ENCODE results near the gene FOXO6.

Gene FOXO6

DNA sequence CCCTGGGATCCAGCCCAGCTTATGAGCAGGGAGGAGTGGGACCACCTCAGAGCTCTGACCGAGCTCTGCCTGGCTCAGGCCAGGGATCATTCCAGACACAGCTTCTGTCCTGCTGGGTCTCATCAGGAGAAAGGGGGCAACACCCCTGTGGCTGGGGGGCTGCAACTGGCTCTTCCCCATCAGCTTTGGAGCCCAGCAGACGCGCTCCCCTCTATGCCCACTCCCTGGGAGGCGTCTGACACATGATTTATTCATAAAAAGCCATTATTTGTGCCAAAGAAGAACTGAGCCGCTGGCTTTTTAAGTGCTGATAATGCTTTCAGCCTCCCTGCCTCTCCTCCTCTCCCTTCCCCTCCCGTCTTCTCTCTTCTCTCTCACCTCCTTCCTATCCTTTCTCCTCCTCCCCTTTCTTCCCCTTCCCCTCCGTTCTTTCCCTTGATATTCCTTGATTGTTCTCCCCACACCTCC, 25.0 kb downstream of the FOXO6 start:
- DNase-seq: no peak

DNA sequence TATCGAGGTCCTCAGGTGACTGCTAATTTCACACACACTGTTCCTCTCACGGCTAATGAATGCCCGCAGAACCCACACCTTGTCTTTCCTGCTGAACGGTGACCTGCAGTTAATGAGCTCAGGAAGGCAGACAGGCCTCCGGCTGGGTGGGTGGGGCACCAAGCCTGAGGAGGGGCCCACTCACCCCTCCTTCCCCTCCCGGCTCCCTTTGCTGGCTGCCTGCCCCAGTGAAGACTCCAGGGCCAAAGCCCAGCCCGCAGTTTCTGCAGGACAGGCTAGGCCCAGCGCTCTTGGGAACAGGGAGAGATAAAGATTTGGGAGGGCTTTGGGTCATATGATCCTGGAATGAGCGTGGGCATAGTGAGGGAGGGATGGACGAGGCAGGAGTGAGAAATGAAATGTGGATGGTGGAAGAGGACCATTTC, 26.4 kb downstream of the FOXO6 start:
- DNase-seq: no peak

DNA sequence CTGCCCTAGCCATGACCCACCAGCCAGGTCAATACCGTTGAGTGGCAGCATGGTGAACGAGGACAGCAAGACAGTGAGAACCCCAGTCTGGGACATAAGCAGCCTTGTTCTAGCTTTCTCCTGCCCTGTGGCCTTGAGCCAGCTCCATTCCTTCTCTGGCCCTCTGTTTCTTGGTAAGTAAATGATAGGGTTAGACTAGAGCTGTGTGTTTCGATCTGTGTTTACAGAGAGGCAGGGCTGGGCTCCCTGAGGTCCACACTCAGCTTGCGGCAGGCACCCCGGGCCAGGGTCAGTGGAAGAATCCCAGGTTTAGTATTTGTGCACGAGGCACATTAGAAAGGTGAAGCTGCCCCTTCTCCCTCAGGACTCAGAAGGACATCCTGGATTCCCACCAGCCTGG, 27.3 kb downstream of the FOXO6 start:
- no peak for DNase-seq

DNA sequence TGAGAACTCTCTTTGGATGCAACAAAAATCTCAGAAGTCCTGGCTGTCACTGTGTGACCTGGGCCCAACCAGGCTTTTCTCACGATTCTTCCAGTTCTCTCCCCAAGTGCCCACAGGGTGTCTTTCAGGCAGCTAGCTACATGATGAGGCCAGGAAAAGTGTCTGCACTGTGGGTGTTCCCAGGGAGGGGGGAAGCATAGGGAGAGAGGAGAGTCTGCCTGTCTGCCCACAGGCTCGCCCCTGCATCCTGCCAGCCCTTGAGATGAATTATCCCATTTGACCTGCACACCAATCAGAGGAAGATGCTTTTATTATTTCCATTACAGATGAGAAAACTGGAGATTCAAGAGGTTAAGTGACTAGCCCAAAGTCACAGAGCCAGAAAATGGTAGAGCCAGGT, 27.8 kb downstream of the FOXO6 start:
- no peak for DNase-seq

DNA sequence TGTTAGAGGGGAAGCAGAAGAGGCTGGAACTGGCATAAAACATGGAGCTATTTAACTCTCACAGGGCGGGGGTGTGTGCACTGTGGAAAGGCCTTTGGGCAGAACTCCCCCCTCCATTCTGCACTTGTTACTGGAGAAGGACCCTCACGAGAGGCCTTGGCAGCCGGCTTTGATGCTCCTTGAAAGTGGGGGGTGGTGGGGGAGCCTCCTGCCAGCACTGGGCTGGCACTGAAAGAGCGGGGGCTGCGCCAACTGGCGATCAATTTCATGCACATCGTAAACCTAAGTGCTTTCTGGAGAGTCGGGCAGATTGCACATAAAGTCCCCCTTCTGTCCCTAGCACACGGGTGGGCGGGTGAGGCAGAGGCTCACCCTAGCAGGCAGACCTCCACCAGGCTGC, 28.9 kb downstream of the FOXO6 start:
- DNase-seq: no peak

DNA sequence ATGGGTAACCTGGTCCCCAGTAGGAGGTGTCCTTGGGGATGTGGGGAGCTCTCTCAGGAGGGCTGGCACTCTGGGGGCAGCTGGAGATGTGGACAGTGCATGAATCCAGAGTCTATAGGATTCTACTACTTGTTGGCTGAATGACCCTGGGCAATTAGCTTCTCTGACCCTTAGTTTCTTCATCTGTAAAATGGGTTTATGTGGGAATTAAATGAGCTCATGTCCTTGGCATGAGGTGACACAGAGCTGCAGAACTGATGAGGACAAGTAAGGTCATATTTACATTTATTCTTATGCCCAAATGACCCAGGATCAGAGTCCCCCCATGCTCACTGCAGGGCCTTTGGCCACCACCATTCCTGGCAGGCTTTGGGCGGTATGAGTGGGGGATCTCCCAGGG, 29.3 kb downstream of the FOXO6 start:
- DNase-seq: no peak

DNA sequence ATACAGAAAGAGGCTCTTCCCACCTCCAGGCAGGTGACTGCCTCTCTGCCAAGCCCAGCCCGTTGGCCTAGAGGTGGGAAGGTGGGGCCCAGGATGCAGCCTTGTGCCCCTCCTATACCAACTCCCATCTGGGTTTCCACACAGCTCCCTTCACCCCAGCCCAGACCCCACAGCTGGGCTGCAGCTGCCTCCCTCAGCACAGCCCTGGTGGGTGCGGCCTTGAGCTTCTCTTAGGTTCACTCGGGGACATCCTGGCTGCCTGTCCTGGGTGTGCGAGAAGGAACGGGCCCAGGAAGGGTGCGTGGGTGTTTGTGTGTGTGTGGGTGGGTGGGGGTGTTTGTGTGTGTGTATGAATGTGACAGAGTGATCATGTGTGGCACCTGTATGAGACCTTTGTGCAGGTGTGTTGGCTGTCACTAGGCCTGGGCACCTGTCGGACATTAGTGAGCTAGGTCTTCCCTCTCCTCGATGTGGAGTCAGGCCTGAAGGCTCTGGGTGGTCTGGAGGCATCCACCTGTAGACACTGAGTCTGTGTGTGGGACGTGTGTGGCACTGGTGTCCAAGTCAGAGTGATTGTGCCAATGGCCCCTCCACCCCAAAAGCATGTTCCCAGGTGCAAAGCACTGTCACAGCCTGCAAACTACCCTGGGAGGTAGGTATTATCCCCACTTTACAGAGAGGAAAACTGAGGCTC, 30.7 kb downstream of the FOXO6 start:
- no peak for DNase-seq

DNA sequence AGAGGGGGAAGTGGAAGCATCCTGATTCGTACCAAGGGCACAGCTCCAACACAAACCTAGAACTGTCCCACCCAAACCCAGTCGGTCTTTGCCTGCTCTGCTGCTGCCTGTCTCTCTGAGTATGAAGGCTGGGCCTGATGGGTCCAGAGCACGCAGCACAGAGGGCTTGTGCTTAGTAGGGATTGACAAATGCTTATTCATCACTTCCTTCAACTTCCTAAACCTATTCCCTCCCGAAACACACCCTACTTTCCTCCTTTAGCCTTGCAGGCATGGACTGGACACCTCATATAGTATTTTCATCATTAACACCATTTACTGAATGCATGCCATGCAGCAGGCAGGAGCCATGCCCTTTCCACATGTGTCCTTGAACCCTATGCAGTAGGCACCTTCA, 31.3 kb downstream of the FOXO6 start:
- no peak for DNase-seq

DNA sequence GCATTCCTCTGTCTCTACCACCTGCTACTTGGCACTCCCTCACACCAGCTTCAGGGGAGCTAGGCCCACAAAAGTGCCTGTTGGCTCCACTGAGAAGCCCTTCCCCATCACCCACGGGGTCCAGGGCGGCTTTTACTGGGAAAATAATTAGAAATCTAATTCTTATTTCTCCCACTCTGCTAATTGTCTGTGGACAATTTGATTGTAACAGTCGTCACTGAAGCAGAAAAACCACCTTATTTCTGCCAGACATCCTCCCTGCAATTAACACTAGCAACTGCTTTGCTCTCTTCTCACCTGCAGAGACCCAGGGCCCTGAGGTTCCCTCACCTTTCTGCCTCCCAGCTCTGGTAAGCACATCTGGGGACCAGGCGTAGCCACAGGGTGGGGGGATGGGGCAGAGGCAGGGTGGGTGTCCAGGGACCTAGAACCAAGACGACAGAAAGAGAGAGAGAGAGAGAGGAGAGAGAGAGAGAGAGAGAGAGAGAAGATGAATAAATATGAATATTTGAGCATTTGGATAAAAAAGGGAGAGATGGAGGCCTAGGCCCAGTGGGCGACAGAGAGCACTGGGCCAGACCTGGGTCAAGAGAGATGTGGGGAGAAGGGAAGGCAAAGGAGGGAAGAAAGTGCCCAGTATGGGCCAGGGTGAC, 32.6 kb downstream of the FOXO6 start:
- no peak for DNase-seq

DNA sequence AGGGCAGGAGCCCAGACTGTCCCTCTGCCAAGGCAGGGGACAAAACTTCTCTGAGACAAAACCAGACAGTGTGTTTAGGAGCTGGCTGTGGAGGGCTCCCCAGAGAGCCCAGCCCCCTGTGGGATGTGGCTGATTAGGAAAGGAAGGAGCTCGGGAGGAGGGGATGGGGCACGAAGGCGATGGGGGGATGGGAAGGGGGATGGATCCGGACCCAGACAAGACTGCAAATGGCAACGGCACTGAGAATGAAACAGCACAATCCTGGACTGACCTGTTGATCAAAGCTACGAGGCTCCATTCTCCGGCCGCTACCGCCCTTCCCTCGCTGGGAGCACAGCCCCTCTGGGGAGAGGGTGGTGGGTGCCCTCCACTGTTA, 33.1 kb downstream of the FOXO6 start:
- DNase-seq: no peak

DNA sequence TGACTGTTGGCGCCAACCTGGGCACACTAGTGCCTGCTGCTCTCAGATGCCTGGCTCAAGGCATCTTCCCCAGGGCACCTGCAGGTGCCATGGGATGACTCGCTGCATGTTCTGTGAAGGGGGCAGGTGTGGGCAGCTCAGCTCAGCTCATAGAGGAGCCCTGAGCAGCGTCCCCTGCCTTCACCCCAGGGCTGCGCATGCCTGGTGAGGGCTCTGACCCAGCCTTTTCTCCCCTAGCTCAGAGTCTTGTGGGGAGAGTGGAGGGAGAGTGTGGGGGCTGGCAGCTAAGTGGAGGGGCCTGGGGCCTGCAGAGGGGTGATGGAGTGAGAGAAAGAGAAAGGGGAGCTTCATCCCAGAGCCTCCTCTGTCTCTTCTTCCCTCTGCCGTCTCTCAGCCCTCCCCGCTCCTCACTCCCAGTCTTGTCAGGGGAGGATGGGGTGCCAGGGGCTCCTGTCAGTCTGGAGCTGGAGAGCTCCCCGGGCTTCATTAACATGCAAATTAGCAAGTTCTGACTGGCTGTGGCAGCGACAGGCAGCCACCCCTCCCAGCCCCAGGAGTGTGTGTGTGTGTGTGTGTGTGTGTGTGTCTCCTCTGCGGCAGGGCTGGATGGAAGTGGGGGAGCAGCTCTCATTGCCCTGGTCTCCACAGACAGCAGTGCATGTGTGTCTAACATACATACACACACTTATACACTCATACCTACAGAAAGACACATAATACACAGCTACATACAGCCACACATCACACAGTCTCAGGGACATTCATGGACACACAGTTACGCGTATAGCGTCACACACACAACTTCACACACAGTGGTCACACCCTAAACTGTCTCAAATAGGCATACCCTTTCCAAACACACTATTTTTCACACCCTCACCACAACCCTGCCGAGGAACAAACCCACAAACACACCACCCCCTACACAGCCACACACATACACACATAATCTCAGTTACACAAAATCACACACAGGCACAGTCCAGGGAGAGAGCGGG, 34.0 kb downstream of the FOXO6 start:
- DNase-seq: no peak

DNA sequence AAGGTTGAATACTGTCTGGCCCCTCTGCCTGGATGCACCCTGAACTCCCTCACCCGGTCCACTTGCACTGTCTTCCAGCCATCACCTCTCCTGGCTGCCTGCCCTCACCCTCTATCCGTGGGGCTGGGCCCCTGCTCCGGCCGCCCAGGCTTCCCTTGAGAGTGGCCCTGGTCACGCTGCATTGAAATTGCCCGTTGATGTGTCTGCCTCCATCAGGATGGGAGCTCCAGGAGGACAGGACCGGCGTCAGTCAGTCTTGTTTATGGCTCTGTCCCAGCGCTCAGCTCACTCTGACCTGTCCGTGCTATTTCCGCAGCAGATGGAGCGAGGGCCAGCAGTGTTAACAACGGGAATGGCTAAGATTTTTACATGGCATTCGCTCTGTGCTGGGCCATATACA, 34.9 kb downstream of the FOXO6 start:
- no peak for DNase-seq

DNA sequence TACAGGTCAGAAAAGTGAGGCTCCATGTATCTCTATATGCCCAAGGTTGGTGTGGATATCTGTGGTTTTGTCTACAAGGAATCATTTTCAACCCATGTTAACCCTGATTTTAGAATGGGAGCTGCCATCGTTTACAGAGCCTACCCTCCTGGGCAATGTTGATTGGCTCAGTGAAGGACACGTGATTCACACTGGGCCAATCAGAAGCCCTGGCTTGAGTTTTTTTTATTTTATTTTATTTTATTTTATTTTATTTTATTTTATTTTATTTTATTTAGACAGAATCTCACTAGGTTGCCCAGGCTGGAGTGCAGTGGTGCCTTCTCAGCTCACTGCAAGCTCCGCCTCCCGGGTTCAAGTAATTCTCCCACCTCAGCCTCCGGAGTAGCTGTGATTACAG, 35.8 kb downstream of the FOXO6 start:
- DNase-seq: no peak

DNA sequence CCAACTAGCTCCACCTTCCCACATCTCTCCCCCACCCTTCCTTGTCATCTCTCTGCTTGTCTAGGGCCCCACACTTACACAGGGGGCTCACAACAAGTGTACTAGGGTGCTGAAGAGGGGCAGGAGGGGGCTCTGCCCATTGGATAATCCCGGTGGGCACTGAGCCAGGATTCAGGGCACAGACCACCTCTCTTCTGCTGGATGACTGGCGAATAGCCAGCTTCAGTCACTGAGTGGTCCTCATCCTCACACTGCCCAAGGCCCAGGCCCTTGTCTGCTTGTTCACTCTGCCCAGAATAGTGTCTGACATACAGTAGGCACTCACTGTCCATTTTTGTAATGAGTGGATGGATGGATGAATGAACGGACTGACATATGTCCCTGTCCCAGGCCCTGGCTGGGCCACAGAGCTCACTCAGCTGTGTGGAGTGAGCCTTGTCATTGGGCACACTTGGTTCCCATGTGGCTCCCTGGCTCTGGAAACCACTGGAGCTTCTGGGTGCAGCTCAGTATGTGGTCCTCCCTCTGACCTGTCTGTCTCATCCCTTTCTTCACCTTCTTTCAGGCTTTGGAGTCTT, 36.6 kb downstream of the FOXO6 start:
- no peak for DNase-seq

DNA sequence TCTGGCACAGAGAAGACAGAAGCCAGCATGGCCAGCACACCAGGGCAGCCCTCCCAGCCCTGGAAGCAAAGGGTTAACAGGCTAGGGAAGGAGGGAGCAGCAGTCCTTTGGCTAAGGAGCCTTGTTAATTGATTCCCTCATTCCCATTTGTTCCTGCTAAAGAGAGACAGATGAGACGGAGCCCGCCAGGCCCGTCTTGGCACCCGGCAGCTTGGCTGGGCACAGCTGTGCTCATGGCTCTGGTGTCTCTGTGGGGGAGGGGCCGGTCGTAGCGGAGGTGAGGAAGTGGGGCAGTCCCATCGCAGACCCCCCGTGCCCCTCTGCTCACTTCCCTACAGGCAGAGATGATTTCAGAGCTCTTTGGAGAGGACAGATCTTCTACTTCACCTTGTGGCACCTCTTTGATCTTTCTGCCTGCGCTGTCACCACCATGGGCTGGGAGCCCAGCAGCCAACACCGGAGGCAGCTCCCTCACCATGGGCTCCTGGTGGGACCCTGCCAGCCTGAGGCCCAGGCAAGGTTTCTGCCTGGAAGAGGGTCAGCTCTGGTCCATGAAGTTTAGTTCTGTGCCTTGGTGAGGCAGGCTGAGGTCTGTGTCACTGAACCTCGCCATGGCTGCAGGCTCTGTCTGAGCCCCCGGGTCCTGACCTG, 38.0 kb downstream of the FOXO6 start:
- DNase-seq: no peak

DNA sequence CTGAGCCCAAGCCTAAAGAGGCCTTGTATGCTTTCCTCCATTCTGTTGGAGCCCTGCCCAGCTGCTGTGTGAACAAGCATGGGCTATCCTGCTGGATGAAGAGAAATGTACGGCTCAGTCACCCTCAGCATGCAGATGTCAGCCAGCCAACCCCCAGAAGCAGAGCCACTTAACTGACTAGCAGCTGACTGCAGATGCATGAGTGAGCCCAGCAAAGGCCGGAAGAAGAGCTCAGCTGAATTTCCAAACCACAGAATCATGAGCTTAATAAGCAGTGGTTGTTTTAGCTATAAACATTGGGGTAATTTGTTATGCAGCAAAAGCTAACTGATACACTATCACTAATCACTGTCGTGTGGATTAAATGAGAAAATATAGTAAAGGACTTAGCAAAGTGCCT, 39.0 kb downstream of the FOXO6 start:
- DNase-seq: no peak

DNA sequence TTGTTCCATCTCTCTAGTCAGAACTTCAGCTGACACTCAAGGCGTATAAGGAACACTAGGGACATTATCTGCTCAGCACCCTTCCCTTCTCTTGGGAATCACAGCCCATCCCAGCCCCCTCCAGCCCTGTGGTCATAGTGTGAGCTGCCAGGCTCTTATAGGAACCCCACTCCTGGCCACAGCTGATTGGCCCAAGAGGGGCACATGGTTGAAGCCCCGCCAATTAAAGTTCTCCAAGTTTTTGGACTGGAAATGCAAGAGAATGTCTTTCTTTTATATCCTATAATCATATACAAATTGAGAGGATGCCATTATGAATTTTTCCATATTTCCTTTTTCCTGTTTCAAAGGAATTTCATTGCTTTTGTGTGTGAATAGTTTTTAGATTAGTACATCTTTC, 40.7 kb downstream of the FOXO6 start:
- DNase-seq: no peak

DNA sequence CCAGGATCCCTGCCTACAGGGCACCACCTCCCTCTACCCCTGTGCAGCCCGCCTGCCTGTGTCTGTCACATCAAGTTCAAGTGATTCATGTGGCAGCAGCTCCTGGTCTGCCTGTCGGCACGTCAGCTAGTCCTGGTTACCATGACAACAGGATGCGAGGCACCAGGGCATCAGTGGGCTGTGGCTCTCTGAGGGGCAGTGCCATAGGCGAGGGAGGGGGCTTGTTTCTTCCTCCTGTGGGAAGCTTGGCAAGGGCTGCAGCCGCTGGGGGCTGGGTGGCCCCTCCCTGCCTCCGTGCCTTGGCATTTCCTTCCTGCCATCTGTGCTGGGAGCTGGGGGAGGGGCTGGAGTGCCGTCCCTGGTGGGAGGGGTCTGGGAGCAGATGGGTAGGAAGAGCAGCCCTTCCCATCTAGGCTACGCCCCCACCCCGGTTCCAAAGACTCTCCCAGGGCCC, 43.1 kb downstream of the FOXO6 start:
- DNase-seq: no peak

DNA sequence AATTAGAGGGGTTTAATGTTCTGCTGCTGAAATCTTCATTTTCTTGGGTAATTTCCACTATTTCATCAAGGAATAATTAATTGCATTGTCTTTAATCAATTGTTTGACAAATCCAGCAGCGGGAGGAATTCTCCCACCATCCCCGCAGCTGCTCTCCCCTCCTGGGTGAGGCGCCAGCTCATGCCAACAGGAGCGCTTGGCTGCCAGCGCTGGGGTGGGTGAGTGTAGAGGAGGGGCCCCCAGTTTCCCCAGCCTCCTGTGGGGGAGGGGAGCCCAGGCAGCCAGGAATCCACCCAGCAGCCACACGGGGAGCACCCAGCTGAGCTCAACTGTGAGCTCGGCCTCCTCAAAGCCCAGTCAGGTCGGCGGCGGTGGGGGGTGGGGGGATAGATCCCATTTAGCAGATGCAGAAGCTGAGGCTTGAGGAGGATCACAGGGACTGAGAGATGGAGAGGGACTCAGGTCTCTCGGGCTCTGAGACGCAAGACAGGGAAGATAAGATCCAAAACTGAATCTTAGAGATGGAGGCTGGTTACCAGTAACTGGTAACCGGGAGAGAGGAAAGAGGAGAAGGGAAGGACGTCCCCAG, 46.5 kb downstream of the FOXO6 start:
- DNase-seq: no peak

DNA sequence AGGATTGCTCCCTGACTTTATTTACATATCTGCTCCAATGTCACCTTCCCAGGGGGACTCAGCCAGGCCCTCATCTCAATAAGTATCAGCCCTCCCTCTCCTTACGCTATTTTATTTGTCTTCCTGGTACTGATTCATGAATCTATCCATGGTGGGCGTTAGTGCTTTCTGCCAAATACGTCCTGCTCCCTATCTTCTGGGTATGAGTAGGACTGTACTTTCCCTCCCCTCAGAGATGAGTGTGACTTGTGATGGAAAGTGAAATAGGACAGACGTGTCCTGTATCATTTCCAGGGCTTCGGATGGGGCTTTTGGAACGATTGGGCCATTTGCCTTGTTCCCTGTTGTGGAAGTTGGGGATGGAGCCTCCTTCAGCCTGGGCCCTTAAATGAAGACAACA, 47.5 kb downstream of the FOXO6 start:
- DNase-seq: no peak

DNA sequence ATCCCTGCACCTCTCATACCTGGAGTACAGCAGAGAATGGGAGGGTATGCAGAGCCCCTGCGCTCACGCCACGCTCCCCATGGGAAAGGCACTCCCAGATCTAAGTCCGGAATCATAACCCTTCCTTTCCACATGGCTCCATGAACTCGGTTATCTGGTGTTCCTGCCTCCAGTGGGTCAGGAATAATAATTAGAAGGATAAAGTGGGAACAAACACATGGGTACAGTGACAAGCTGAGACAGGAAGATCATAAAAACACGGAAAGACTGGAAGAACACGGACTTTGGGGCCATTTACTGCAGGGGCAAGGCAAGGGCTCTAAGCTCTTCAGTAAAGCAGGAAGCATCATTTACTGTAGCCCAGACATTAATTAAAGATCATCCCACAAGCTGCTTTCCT, 48.6 kb downstream of the FOXO6 start:
- no peak for DNase-seq

DNA sequence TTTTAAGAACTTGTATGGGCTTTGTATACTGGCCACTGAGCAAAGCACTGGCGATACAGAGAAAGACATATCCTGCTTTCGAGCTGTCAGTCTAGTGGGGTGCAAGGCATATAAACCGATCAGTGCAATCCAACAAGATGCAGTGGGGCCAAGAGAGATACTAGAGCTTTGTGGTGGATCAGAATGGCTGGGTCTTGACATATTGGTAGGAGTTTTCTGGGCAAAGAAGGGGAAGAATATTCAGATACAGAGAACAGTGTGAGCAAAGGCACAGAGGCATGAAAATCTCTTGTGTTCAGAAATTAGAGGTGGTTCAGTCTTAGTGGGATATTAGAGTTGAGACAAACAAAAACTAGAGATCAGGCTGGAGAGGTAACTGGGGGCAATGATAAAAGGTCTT, 49.2 kb downstream of the FOXO6 start:
- DNase-seq: no peak

Data from central memory CD4-positive, alpha-beta T cell (primary cell).